Esophagus squamous epithelium (tissue), 5 donors: ENCODE results near the gene CORIN. TPM values are rescaled to one million over a fixed set of nuclear protein-coding genes. Genes with fewer than 3 reads are reported as not detected.

Experiments used
- DNase-seq: peaks from one replicate; lab custom pipeline; 2025; lab: John Stamatoyannopoulos, UW
- H3K27ac ChIP-seq, 4 donors: fragments of 200-600 bp; sonication (generic); one replicate each; pipeline ENCODE4 v1.5.1; 2016 to 2019; ENCODE audit warnings: mild to moderate bottlenecking in 1 of 4
- H3K27me3 ChIP-seq, 4 donors: fragments of 200-600 bp; sonication (generic); 1 replicate in 3 of 4; 2 replicates in 1 of 4; pipeline versions ENCODE4 v1.5.1 to v1.6.0; 2017 to 2021; ENCODE audit warnings: antibody characterized with exemption in 1 of 4
- H3K36me3 ChIP-seq, 3 donors: fragments of 200-600 bp; sonication (generic); one replicate each; pipeline ENCODE4 v1.5.1; 2016 to 2019
- H3K4me1 ChIP-seq, 3 donors: fragments of 200-600 bp; sonication (generic); one replicate each; pipeline ENCODE4 v1.5.1; 2017 to 2019
- H3K4me3 ChIP-seq, 4 donors: fragments of 200-600 bp; sonication (generic); 1 replicate in 3 of 4; 2 replicates in 1 of 4; pipeline ENCODE4 v1.5.1; 2016 to 2019; ENCODE audit warnings: mild to moderate bottlenecking in 2 of 4, moderate library complexity in 1 of 4
- H3K9me3 ChIP-seq, 3 donors: fragments of 200-600 bp; sonication (generic); one replicate each; pipeline ENCODE4 v1.5.1; 2016 to 2019
- CTCF ChIP-seq, 6 experiments: fragments of 450-650 bp in 4 of 6; fragments of 200-600 bp in 2 of 6; sonication (generic) in 2 of 6; IDR thresholded peaks; one replicate each; pipeline ENCODE4 v1.5.1; 2016 to 2019; ENCODE audit warnings: antibody characterized with exemption in 6 of 6, mild to moderate bottlenecking in 4 of 6, moderate library complexity in 4 of 6
- POLR2A ChIP-seq, 4 donors: fragments of 450-650 bp; IDR thresholded peaks; one replicate each; pipeline ENCODE4 v1.6.1; 2017; ENCODE audit warnings: antibody characterized with exemption in 4 of 4, mild to moderate bottlenecking in 4 of 4, moderate library complexity in 3 of 4
- WGBS, 2 donors: methylation state at CpG; one replicate each; pipeline ENCODE4 v1.1.5; 2018; 5-methylcytosine and 5-hydroxymethylcytosine counted together
- intact Hi-C: fragments of 100-400 bp; cut with DNase I; formaldehyde crosslinking; loops from one replicate; pipeline ENCODE4 v1.15.0; 2022
- total RNA-seq, 4 donors: library from RNA; depleted of rRNA; stranded (reverse); fragments of >200 nt; gene quantifications; one replicate each; pipeline ENCODE4 v1.1.0, GENCODE V29; 2016
- donor health status: DM: yes; HTN: yes; CAD: no.

CORIN gene
- total RNA-seq, 4 donors from 2014 or later, result 0.08 to 4.8 (median 0.41) TPM

- H3K4me3 ChIP-seq, result no peak overlapping the region
- H3K4me1 ChIP-seq, result no peaks in the 10 kb centered on the region
- intact Hi-C loops, result no loop called here
- no peaks in the 10 kb centered on the region for H3K36me3 ChIP-seq
- no peak for DNase-seq
- TF ChIP-seq POLR2A (IDR thresholded peaks at IDR 0.05) (no peak), CTCF (IDR thresholded peaks at IDR 0.05) (no peak)
- WGBS, 2 donors, result 74 to 78% methylated on average over 7 of the region's 7 CpGs
- H3K27me3 ChIP-seq, result no peaks in the 10 kb centered on the region
- no peaks in the 10 kb centered on the region for H3K9me3 ChIP-seq
- no peak overlapping the region for H3K27ac ChIP-seq
These were observed 133.9 kb downstream of the CORIN start for GRCh38 chr4:47703956-47704355.

DNA sequence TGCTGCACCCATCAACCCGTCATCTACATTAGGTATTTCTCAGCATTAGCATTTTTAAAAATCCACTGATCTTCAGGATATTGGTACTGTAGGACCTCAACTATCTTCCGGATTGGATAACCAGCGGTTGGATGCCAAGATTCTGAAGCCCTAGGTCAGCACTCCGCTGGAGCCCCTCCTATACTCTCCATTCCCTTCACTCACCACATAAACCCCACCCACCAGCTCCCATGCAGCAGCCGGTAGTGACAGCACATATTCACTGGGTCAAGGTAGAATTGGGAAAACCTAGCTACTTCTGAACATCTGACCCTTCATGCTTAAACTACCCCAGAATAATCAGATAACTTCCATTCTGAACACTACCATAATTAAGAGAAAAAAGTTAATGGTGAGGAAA, 134.9 kb downstream of the CORIN start:
- Histone ChIP-seq H3K36me3 (no peaks in the 10 kb centered on the region), H3K27me3 (no peaks in the 10 kb centered on the region), H3K4me1 (no peaks in the 10 kb centered on the region), H3K27ac (no peak overlapping the region), H3K4me3 (no peak overlapping the region), H3K9me3 (no peaks in the 10 kb centered on the region)
- TF ChIP-seq POLR2A (IDR thresholded peaks at IDR 0.05), result no peak
- TF ChIP-seq CTCF (IDR thresholded peaks at IDR 0.05), result no peak
- WGBS, 2 donors, result 79 to 83% methylated on average over 5 of the region's 5 CpGs
- intact Hi-C loops, result no loop called here
- DNase-seq, result no peak

GRCh38 chr4:47701286-47701685, 136.6 kb downstream of the CORIN start:
- Histone ChIP-seq H3K36me3 (no peaks in the 10 kb centered on the region), H3K9me3 (no peaks in the 10 kb centered on the region), H3K4me1 (no peaks in the 10 kb centered on the region), H3K27ac (no peak overlapping the region), H3K4me3 (no peak overlapping the region), H3K27me3 (no peaks in the 10 kb centered on the region)
- intact Hi-C loops, result no loop called here
- no peak for TF ChIP-seq POLR2A (IDR thresholded peaks at IDR 0.05)
- TF ChIP-seq CTCF (IDR thresholded peaks at IDR 0.05), result no peak
- no peak for DNase-seq

- intact Hi-C loops, result no loop called here
- no peak overlapping the region for H3K27ac ChIP-seq
- no peak for DNase-seq
- 61 to 80% methylated on average over 3 of the region's 3 CpGs for WGBS, 2 donors
- no peak overlapping the region for H3K4me3 ChIP-seq
- TF ChIP-seq CTCF (IDR thresholded peaks at IDR 0.05) (no peak), POLR2A (IDR thresholded peaks at IDR 0.05) (no peak)
- H3K36me3 ChIP-seq, result no peaks in the 10 kb centered on the region
- no peaks in the 10 kb centered on the region for H3K9me3 ChIP-seq
- H3K27me3 ChIP-seq, result no peaks in the 10 kb centered on the region
- H3K4me1 ChIP-seq, result no peaks in the 10 kb centered on the region
These were observed 139.0 kb downstream of the CORIN start for GRCh38 chr4:47698837-47699236.

DNA sequence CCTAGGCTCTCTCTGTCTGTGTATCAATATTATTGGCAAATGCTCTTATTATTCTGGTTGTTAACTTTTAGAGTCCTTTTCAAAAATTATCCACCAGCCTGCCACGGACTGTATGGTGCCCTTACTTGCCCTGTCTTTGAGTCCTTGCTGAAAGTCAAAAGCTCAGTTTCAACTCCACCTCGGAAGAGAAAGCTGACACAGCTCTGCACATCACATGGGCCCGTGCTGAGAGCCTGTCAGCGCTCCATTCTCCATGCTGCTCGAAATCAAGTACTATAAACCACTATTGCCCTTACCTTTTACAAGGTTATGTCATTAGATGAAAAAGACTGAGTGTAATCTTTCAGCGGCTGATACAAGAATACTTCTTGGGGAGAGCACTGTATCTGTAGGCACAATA, 141.0 kb downstream of the CORIN start:
- no peaks in the 10 kb centered on the region for H3K27me3 ChIP-seq
- no peak for DNase-seq
- H3K9me3 ChIP-seq, result no peaks in the 10 kb centered on the region
- no peaks in the 10 kb centered on the region for H3K4me1 ChIP-seq
- TF ChIP-seq POLR2A (IDR thresholded peaks at IDR 0.05) (no peak), CTCF (IDR thresholded peaks at IDR 0.05) (no peak)
- intact Hi-C loops, result no loop called here
- H3K36me3 ChIP-seq, result no peaks in the 10 kb centered on the region
- 60 to 91% methylated on average over 6 of the region's 6 CpGs for WGBS, 2 donors
- H3K27ac ChIP-seq, result no peak overlapping the region
- no peak overlapping the region for H3K4me3 ChIP-seq
